ENCODE data around the gene PATZ1.

GRCh38 chr22:31341386-31342088 is 4.6 kb downstream of the PATZ1 start:
- TF ChIP-seq CTCF (IDR thresholded peaks at IDR 0.05), result no peak
- no peak for TF ChIP-seq POLR2A (IDR thresholded peaks at IDR 0.05)

Data from testis (tissue), 2 donors.